SK-MEL-5 (cell line): ENCODE results near the gene CDC23. TPM values are rescaled to one million over a fixed set of nuclear protein-coding genes. Genes with fewer than 3 reads are reported as not detected.
A peak's percentile ranks its signal among the peaks of the same experiment; 100 is the strongest.
"Not testable (repeated sequence)": the region's sequence is repeated elsewhere in the genome, so short reads cannot be mapped to it uniquely, and the experiment has no call there.

ENCODE experiments used
- DNase-seq: peaks from one replicate; pipeline ENCODE4 v3.0.0-alpha.2; 2016; ENCODE audit warnings: low read depth, low spot score
- in situ Hi-C: cut with HindIII; loops from 2 replicates; pipeline ENCODE4 v1.10.0; 2016; ENCODE audit warnings: low sequenced_read_pairs, high pct_unique_total_duplicates, low pct_unique_long_range_greater_than_20kb
- total RNA-seq: library from RNA; depleted of rRNA; stranded (reverse); fragments of >200 nt; shearing (Covaris generic); gene quantifications from 2 replicates; pipeline ENCODE4 v1.2.3, GENCODE V29; 2014

CDC23 gene
- total RNA-seq, 1 experiment from 2014 or later = 36.2 TPM

DNA sequence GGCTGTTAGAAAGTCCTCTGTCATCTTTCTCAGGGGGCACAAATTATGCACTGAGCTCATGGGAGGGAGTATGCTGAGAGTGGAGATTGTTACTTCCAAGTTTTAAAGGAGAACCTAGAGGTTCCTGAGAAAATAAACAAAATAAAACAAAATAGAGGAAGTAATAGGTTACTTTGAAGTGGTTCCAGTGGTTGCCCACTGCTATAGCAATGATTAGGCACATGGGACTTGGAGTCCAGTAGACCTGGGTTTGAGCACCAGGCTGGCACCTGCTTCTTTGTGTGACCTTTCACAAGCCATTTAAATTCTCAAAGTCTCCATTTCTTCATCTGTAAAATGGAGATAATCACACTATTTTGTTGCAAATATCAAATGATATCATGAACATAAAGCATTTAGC lies 13.8 kb upstream of the CDC23 start:
- in situ Hi-C loops = no loop called here

GRCh38 chr5:138224712-138225111 lies 11.6 kb upstream of the CDC23 start:
- in situ Hi-C loops = no loop called here

More for the DNA sequence above, 13.8 kb upstream of the CDC23 start:
- DNase-seq = no peak

DNA sequence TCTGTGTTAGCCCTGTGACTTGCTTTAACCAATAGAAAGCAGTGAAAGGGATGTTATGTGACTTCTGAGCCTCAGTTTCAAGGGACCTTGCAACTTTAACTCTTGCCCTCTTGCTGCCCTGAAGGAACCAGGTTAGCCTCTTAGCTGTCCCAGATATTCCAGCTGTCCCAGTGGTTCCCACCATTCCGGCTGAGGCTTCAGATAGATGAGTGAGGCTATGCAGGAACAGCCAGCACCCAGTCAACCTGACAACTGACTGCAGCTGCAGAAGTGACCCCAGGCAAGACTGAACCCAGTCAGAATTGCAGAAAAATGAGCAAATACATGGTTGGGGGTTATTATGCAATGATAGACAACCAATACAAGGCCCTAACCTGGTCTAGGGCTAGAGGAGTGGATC lies 10.4 kb upstream of the CDC23 start:
- DNase-seq = no peak
- in situ Hi-C loops = no loop called here

More at GRCh38 chr5:138224712-138225111, 11.6 kb upstream of the CDC23 start:
- DNase-seq = no peak

DNA sequence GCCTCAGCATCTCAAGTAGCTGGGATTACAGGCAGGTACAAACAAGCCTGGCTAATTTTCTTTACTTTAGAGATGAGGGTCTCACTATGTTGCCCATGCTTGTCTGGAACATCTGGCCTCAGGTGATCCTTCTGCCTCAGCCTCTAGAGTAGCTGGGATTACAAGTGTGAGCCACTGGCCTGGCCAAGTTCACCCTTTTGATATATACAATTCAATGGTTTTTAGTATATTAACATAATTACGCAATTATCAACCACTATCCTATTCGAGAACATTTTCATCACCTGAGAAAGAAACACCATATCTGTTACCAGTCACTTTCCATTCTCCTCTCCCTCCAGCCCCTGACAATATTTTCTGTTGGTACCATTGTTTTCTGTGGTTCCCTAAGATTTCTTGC lies 3.7 kb upstream of the CDC23 start:
- no peak for DNase-seq
- in situ Hi-C loops = no loop called here

- DNase-seq = no peak
Observed at GRCh38 chr5:138212828-138213160, 329 bp downstream of the CDC23 start.

DNA sequence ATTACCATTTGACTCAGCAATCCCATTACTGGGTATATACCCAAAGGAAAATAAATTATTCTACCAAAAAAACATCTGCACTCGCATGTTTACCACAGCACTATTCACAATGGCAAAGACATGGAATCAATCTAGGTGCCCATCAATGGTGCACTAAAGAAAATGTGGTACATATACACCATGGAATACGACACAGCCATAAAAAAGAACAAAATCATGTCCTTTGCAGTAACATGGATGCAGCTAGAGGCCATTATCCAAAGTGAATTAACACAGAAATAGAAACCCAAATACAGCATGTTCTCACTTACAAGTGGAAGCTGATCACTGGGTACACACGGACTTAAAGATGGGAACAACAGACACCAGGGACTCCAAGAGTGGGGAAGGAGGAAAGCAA lies 2.1 kb downstream of the CDC23 start:
- no peak for DNase-seq
- in situ Hi-C loops = no loop called here

More at GRCh38 chr5:138212828-138213160, 329 bp downstream of the CDC23 start:
- in situ Hi-C loops = no loop called here

DNA sequence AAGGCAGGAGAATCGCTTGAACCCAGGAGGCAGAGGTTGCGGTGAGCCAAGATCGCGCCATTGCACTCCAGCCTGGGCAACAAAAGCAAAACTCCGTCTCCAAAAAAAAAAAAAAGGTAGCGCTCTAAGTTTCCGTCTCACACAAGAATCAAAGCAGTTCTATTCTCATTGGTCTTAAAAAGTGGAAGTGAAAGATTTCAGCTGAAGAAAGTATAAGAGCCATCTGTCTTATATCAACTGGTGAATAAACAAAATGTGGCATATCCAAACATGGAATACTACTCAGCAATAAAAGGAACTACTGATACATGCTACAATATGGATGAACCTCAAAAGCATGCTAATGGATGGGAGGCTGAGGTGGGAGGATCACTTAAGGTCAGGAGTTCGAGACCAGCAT lies 19.3 kb downstream of the CDC23 start:
- DNase-seq, in situ Hi-C loops: not testable (repeated sequence)

DNA sequence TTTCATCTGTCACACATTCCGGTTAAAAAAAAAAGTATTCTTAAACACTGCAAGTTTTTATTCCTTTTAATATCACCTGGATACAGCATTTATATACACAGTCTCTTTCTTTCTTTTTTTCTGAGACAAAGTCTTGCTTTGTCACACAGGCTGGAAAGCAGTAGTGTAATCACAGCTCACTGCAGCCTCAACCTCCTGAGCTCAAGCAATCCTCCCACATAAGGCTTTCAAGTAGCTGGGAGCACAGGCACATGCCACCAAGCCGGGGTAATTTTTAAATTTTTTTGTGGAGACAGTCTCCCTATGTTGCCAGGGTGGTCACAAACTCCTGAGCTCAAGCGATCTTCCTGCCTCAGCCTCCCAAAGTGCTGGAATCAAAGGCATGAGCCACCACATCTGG lies 20.3 kb downstream of the CDC23 start:
- in situ Hi-C loops = no loop called here
- DNase-seq = no peak

DNA sequence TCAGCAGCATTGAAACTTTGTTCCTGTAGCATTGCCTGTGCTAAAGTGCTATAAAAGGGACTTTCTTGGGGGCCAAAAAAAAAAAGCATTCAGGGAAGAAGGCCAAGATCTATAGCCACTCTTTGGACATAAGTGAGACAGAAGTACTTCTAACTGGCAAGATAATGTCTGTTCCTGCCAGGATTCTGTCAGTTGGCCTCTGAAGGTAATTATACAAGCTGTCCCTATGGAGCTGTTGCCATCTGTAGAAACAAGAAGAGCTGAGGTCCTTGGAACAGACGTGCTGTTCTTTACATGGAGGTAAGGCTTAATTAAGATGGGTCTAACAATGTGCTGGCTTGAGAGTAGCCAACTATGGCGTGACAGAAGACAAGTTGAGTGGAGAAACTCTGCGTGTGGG lies 24.5 kb downstream of the CDC23 start:
- DNase-seq = no peak
- in situ Hi-C loops = no loop called here

- in situ Hi-C loops = no loop called here
- DNase-seq = no peak
Observed at GRCh38 chr5:138186002-138186447, 27.1 kb downstream of the CDC23 start.

DNA sequence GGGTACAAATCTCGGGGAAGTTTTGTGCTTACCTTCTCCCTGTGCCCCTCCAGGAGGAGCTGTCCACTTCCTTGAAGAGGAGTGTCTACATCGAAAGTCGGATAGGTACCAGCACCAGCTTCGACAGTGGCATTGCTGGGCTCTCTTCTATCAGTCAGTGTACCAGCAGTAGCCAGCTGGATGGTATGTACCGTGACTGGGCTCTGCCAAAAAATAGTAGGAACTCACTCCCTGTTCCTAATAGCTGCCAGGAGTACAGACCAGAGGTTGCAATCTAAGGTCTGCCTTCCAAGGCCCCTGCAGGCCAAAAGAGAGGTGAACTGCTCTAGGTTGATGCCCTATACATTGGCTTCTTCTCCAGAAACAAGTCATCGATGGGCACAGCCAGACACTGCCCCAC lies 30.3 kb downstream of the CDC23 start:
- DNase-seq = no peak
- in situ Hi-C loops = no loop called here

- in situ Hi-C loops = no loop called here
- DNase-seq = no peak
Observed at GRCh38 chr5:138180841-138181240, 32.3 kb downstream of the CDC23 start.

GRCh38 chr5:138180183-138180782 lies 32.8 kb downstream of the CDC23 start:
- in situ Hi-C loops = no loop called here
- DNase-seq = peak; percentile 86

GRCh38 chr5:138179277-138179857 lies 33.8 kb downstream of the CDC23 start:
- in situ Hi-C loops = no loop called here
- DNase-seq = no peak

DNA sequence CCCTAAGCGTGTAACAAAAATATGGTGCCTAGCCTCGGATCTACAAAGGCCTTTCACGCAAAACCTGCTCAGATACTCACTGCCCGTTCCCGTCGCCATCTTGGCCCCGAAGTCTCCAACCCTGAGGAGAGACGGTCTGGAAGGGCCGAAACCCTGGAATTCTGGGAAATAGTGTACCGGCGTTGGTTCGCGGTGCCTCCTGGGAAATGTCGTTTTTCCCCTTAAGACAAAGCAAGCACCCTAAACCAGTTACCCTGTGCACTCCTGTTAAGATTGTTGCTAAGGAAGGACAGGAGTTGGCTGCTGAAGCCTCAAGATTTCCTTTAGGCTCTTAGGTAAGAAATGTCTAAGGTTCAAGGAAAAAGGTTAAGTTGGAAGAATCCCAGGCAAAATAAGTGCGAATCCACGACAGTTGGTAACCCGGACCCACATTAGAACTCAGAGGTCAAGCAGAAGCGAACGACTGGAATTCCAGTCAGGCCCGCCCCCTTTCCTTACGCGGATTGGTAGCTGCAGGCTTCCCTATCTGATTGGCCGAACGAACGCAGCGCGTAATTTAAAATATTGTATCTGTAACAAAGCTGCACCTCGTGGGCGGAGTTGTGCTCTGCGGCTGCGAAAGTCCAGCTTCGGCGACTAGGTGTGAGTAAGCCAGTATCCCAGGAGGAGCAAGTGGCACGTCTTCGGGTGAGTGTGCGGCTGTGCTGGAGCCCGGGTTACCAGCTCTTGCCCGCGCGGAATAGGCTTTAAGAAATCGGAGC lies 34.4 kb downstream of the CDC23 start, which contains the start of the genes BRD8 and KIF20A:
Gene BRD8 (minus strand): TSS at position 115 of the 761 bp plus-strand sequence. CDS start 16 bp downstream, at position 99.
Gene KIF20A (plus strand): TSS at position 597 of the 761 bp plus-strand sequence. CDS start 569 bp downstream, outside the sequence.
- DNase-seq = peak; percentile 97
- in situ Hi-C loops = no loop called here

DNA sequence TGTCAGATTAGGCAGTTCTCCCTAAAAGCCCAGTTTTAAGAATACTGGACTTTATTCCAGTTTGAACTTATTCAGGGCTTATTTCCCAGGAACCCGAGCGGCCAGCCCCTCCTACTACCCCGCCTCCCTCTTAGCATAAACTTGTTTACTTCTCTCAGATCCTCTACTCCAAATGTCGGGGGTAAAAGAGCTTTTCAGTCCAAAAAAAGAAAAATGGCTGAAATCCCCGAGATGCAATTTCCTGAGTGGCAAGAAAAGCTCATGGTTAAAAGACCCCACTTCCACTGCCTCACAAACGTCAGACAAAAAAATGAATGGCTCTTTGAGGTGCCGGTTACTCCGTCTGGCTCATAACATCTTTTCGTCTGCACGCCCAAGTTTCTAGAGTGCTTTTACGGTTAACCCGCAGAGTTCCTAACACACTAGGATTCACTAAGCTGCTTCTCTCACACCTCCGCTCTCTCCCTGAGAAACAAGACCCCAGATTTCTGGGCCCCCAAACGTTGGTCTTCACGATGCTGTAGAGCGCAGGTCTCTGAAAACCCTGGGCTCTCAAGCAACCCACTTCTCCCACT lies 35.1 kb downstream of the CDC23 start:
- in situ Hi-C loops = no loop called here
- peak; percentile 42 for DNase-seq

DNA sequence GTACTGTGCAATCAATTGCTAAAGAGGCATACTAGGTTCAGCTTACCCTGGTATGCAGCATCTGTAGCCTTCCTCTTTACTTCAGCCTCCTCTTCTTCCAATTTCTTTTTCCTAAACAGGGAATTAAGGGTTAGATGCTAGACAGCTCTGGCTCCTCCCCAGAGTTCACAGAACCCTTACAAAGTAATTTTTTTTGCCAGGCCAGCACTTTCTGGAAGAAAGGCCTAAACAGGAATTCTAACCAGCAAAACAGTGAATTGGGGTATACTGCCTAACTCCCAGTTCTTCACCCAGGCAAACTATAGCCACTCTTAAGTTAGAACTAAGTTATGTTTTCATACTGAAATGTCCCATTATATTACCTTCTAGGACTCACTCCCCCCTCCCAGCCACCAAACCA lies 42.8 kb downstream of the CDC23 start:
- no peak for DNase-seq
- in situ Hi-C loops = no loop called here

DNA sequence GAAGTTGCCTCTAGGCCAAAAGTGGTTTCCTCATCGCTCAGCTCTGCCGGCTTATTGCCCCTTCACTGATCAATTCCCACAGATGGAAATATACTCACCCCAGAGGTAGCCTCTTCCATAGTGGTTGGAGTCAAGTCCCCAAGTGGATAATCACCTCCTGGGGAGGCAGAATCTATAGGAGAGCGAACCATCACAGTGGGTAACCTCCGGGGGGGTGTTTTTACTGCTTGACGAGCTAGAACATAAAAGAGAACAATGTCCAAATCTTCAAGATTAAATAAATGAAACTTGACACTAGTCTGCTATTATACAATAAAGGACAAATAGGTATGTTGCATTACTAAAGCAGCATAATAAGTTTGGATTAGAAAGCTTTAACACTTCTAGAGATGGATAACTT lies 44.0 kb downstream of the CDC23 start:
- in situ Hi-C loops = no loop called here
- no peak for DNase-seq
